HG02884 (cell line): ENCODE data around the gene MICALL1.
A peak's percentile ranks its signal among the peaks of the same experiment; 100 is the strongest.

Source experiments
- ATAC-seq: cut with Tn5 transposase; IDR thresholded peaks from one replicate; pipeline ENCODE4 v1.9.1; 2021; ENCODE audit warnings: mild to moderate bottlenecking, moderate library complexity; ENCODE audit not compliant: unreplicated experiment

The MICALL1 gene

GRCh38 chr22:37905534-37906363, at the start of gene MICALL1:
MICALL1 (plus strand) TSS chr22:37906297; CDS start chr22:37906423, 126 bp downstream.
- peak; percentile 59 for ATAC-seq

- no peak for ATAC-seq
These were observed 45.2 kb upstream of the MICALL1 start for GRCh38 chr22:37860796-37861421.

GRCh38 chr22:37862570-37863325, 43.3 kb upstream of the MICALL1 start:
- ATAC-seq: no peak

GRCh38 chr22:37865510-37865909, 40.6 kb upstream of the MICALL1 start:
- ATAC-seq: no peak

- ATAC-seq: no peak
These were observed 35.8 kb upstream of the MICALL1 start for GRCh38 chr22:37870273-37870672.

GRCh38 chr22:37880668-37881440, 25.2 kb upstream of the MICALL1 start:
- ATAC-seq: no peak

GRCh38 chr22:37884420-37884819, 21.7 kb upstream of the MICALL1 start:
- no peak for ATAC-seq

- ATAC-seq: no peak
These were observed 18.3 kb upstream of the MICALL1 start for GRCh38 chr22:37887584-37888378.

GRCh38 chr22:37891926-37892325, 14.2 kb upstream of the MICALL1 start:
- no peak for ATAC-seq

GRCh38 chr22:37892566-37893335, 13.3 kb upstream of the MICALL1 start:
- ATAC-seq: no peak

GRCh38 chr22:37893583-37893983, 12.5 kb upstream of the MICALL1 start:
- no peak for ATAC-seq

- ATAC-seq: no peak
These were observed 11.0 kb upstream of the MICALL1 start for GRCh38 chr22:37894939-37895670.

- ATAC-seq: no peak
These were observed 9.9 kb upstream of the MICALL1 start for GRCh38 chr22:37896181-37896592.

GRCh38 chr22:37896939-37897338, 9.2 kb upstream of the MICALL1 start:
- no peak for ATAC-seq

GRCh38 chr22:37897807-37898206, 8.3 kb upstream of the MICALL1 start:
- ATAC-seq: no peak

GRCh38 chr22:37898441-37899181, 7.5 kb upstream of the MICALL1 start:
- ATAC-seq: no peak

GRCh38 chr22:37904572-37905533, 1.2 kb upstream of the MICALL1 start:
- no peak for ATAC-seq
